Activated naive CD8-positive, alpha-beta T cell treated with anti-CD3 and anti-CD28 coated beads for 36 hours (primary cell): ENCODE results near the gene ATG4A. TPM values are rescaled to one million over a fixed set of nuclear protein-coding genes. Genes with fewer than 3 reads are reported as not detected.

Experiments used
- DNase-seq: peaks from one replicate; pipeline ENCODE4 v3.0.0; 2021
- H3K27ac Mint-ChIP-seq: one replicate; pipeline ENCODE4 v1.8.0; 2022; ENCODE audit warnings: mild to moderate bottlenecking, moderate library complexity, mixed read lengths
- H3K27me3 Mint-ChIP-seq: one replicate; pipeline ENCODE4 v1.8.0; 2022; ENCODE audit warnings: mild to moderate bottlenecking, mixed read lengths
- H3K36me3 Mint-ChIP-seq: one replicate; pipeline ENCODE4 v1.8.0; 2021; ENCODE audit warnings: mild to moderate bottlenecking, mixed read lengths
- H3K4me1 Mint-ChIP-seq: one replicate; pipeline ENCODE4 v1.8.0; 2021; ENCODE audit warnings: mixed read lengths
- H3K4me3 Mint-ChIP-seq: one replicate; pipeline ENCODE4 v1.8.0; 2022; ENCODE audit warnings: mild to moderate bottlenecking, moderate library complexity, mixed read lengths
- H3K9me3 Mint-ChIP-seq: one replicate; pipeline ENCODE4 v1.8.0; 2022; ENCODE audit warnings: mixed read lengths
- total RNA-seq, 2 experiments: library from RNA; stranded (reverse); gene quantifications; one replicate each; pipeline ENCODE4 v1.2.3, GENCODE V29; 2021

ATG4A gene
- total RNA-seq, 2 experiments from 2014 or later, result 6.8 to 8.0 TPM

- Mint-ChIP-seq H3K27me3 (no peaks in the 10 kb centered on the region), H3K4me3 (no peak overlapping the region), H3K4me1 (no peaks in the 10 kb centered on the region), H3K27ac (no peak overlapping the region), H3K36me3 (no peaks in the 10 kb centered on the region), H3K9me3 (no peaks in the 10 kb centered on the region)
- no peak for DNase-seq
These were observed 82.3 kb downstream of the ATG4A start for GRCh38 chrX:108173874-108174273.

GRCh38 chrX:108177351-108178142, 86.0 kb downstream of the ATG4A start:
- DNase-seq, result no peak
- no peaks in the 10 kb centered on the region for H3K4me1 Mint-ChIP-seq
- no peaks in the 10 kb centered on the region for H3K36me3 Mint-ChIP-seq
- H3K4me3 Mint-ChIP-seq, result no peak overlapping the region
- no peaks in the 10 kb centered on the region for H3K27me3 Mint-ChIP-seq
- H3K27ac Mint-ChIP-seq, result no peak overlapping the region
- H3K9me3 Mint-ChIP-seq, result no peaks in the 10 kb centered on the region

- no peak for DNase-seq
- H3K36me3 Mint-ChIP-seq, result no peaks in the 10 kb centered on the region
- H3K4me1 Mint-ChIP-seq, result no peaks in the 10 kb centered on the region
- no peak overlapping the region for H3K4me3 Mint-ChIP-seq
- H3K9me3 Mint-ChIP-seq, result no peaks in the 10 kb centered on the region
- H3K27ac Mint-ChIP-seq, result no peak overlapping the region
- no peaks in the 10 kb centered on the region for H3K27me3 Mint-ChIP-seq
These were observed 86.5 kb downstream of the ATG4A start for GRCh38 chrX:108178143-108178498.

GRCh38 chrX:108186811-108187210, 95.2 kb downstream of the ATG4A start:
- Mint-ChIP-seq H3K9me3 (no peaks in the 10 kb centered on the region), H3K27me3 (no peaks in the 10 kb centered on the region), H3K4me1 (no peaks in the 10 kb centered on the region), H3K27ac (no peak overlapping the region), H3K4me3 (no peak overlapping the region), H3K36me3 (no peaks in the 10 kb centered on the region)
- DNase-seq, result no peak

- H3K4me3 Mint-ChIP-seq, result no peak overlapping the region
- H3K27me3 Mint-ChIP-seq, result peaks cover 7% of the 10 kb centered on the region
- H3K9me3 Mint-ChIP-seq, result no peaks in the 10 kb centered on the region
- no peaks in the 10 kb centered on the region for H3K4me1 Mint-ChIP-seq
- H3K27ac Mint-ChIP-seq, result no peak overlapping the region
- no peak for DNase-seq
- no peaks in the 10 kb centered on the region for H3K36me3 Mint-ChIP-seq
These were observed 106.8 kb downstream of the ATG4A start for GRCh38 chrX:108198420-108198819.

GRCh38 chrX:108199041-108199440, 107.5 kb downstream of the ATG4A start:
- Mint-ChIP-seq H3K4me1 (no peaks in the 10 kb centered on the region), H3K4me3 (no peak overlapping the region), H3K27ac (no peak overlapping the region), H3K9me3 (no peaks in the 10 kb centered on the region), H3K27me3 (peaks cover 7% of the 10 kb centered on the region), H3K36me3 (no peaks in the 10 kb centered on the region)
- DNase-seq, result no peak

- H3K36me3 Mint-ChIP-seq, result no peaks in the 10 kb centered on the region
- no peaks in the 10 kb centered on the region for H3K4me1 Mint-ChIP-seq
- no peak for DNase-seq
- no peak overlapping the region for H3K4me3 Mint-ChIP-seq
- H3K9me3 Mint-ChIP-seq, result no peaks in the 10 kb centered on the region
- no peak overlapping the region for H3K27ac Mint-ChIP-seq
- peaks cover 12% of the 10 kb centered on the region for H3K27me3 Mint-ChIP-seq
These were observed 108.1 kb downstream of the ATG4A start for GRCh38 chrX:108199691-108200090.

GRCh38 chrX:108203540-108203939, 112.0 kb downstream of the ATG4A start:
- peaks cover 15% of the 10 kb centered on the region for H3K27me3 Mint-ChIP-seq
- H3K36me3 Mint-ChIP-seq, result no peaks in the 10 kb centered on the region
- DNase-seq, result no peak
- no peak overlapping the region for H3K4me3 Mint-ChIP-seq
- H3K4me1 Mint-ChIP-seq, result no peaks in the 10 kb centered on the region
- H3K27ac Mint-ChIP-seq, result no peak overlapping the region
- no peaks in the 10 kb centered on the region for H3K9me3 Mint-ChIP-seq

Other genes with a start within 250 kb of the ATG4A start
- gene TEX13B, start 109.4 kb upstream of the ATG4A start, total RNA-seq, result not detected
- gene VSIG1, start 46.7 kb upstream of the ATG4A start, total RNA-seq, result 1 to 10 TPM in 1 of 2 experiments, under 1 TPM in 1; 0.56 to 1.0 TPM
- 10 to 100 TPM; 42.3 to 42.6 TPM for gene PSMD10, start 236 bp upstream of the ATG4A start, total RNA-seq